ENCODE measurements around the gene TIMP2. TPM values are rescaled to one million over a fixed set of nuclear protein-coding genes. Genes with fewer than 3 reads are reported as not detected.

Gene TIMP2
- total RNA-seq, 1 donor from 2014 or later: 2.3 TPM

DNA sequence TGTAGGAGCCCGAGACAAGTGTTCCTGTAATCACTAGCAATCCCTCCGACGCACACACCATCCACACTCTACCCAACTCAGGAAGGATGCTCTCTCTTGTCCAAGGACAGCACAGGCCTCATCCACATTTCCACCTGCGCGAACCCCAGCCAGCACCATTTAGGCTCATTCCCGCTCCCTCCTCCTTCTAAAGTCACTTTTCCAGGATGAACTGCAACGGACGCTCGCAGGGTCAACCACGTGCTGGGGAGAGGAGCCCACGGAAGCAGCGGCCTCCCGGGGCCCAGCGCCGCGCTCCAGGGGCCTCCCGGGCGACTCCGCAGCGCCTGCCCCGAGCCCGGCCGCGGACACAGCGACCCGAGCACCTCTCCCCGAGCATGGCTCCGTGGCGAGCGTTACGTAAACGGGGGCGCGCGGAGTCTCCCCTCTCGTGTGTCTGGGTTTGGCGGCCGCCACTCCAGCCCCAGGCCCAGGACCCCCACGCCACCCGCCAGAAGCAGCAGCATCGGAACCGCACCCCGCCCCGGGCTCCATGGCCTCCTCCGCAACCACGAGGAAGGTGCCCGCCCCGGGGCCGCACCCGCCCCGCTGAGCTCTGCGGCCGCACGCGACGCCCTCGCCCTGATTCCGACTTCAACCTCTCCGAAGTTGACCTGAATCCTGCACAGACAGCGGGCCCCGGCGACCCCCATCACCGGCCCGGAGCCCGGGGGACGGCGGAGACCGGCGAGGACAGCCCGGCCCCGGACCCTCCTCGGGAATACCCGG is 85.2 kb downstream of the TIMP2 start:
- intact Hi-C loops (cut with micrococcal nuclease): loop anchor here (1.0 to 5.0 kb wide), 5 partner anchors 23 to 480 kb away; partner anchors contain the start of genes CYTH1 and SOCS3

DNA sequence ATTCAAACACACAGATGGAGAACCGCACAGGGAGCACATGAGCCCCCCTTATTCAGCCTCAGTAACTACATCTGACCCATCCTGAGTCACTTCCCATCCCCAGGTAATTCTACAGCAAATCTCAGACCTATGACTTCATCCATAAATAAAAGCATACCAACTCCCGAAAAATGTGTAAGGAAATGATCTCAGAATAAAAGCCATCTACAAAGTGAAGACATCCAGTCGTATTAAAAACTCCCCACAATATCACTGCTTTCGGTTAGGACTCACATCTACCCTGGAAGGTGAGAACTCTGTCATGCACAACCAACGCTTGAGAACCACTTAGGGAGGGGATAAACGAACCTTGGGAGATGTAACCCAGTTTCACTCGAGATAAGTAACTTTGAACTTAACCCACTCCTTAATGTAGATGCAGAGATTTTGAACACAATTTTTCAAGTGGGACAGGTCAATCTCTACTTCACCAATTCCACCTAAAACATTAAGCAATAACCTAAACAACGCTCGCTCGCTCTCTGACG is 85.9 kb downstream of the TIMP2 start:
- intact Hi-C loops (cut with micrococcal nuclease): loop anchor here (1.0 to 2.0 kb wide), 2 partner anchors 22 to 90 kb away; no protein-coding TSS in a partner anchor

DNA sequence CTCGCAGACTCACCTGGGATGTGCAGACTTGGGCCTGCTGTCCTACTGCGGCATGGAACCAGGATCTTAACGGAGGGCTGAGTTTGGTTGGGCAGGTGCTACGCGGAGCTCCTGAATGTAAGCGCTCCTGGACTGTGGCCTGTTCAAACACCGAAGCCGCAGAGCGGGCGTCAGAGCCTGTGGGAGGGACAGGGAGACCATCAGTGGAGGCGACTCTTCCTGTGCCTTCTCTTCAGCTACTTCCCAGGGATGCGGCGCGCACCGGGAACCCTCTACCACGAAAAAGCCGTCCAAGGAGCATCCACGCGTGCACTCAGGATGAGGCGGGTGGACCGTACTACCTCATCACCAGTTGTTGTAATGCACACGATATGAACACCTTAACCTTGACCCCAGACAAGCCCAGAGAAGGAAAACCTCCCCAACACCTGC is 86.6 kb downstream of the TIMP2 start:
- intact Hi-C loops (cut with micrococcal nuclease): loop anchor here (1.0 to 2.0 kb wide), 2 partner anchors 21 to 90 kb away; no protein-coding TSS in a partner anchor

DNA sequence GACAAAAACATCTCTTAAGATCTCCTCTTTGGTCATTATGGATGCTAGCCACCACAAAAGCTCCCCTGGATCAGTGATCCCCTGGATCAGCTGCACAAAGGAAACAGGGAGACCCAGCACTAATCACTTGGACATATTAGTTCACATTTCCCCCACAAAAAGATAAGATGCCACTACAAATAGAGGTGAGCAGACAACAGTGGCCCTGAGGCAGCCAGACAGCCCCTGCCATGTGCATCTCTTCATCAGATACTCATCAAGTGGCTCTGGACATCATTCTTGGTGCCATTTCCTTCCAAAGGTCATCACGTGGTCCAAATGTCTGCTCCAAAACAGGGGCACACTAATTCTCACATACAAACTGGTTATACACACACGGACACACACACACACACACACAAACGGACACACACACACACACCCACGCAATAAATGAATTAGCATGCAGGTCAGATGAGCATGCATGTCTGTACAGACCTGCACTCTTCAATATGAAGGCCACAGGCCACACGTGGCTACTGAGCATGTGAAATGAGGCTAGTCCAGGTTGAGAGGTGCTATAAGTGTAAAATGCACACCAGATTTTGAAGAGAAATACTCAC is 88.7 kb downstream of the TIMP2 start:
- intact Hi-C loops (cut with micrococcal nuclease): no loop called here

DNA sequence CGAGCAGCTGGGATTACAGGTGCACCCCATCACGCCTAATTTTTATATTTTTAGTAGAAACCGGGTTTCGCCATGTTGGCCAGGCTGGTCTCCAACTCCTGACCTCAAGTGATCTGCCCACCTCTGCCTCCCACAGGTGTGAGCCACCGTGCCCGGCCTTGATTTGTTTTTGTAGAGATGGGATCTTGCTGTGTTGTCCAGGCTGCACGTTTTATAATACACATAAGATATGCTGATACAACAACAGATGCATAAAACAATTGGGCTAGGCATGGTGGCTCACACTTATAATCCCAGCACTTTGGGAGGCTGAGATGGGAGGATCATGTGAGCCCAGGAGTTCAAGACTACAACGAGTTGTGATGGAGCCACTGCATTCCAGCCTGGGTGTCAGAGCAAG is 90.6 kb downstream of the TIMP2 start:
- intact Hi-C loops (cut with micrococcal nuclease): no loop called here

DNA sequence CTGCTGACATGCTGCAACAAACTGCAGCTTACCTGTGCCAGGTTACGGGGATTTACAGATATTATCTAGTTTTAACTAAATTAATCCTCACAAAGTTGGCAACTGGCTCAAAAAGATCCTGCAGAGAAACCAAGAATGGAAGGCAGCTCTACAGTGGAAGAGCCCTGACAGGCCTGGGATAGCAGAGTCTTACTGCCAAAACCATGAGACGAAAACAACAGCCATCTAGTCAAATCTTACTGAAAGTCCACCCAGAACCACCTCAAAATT is 92.7 kb downstream of the TIMP2 start:
- intact Hi-C loops (cut with micrococcal nuclease): no loop called here

DNA sequence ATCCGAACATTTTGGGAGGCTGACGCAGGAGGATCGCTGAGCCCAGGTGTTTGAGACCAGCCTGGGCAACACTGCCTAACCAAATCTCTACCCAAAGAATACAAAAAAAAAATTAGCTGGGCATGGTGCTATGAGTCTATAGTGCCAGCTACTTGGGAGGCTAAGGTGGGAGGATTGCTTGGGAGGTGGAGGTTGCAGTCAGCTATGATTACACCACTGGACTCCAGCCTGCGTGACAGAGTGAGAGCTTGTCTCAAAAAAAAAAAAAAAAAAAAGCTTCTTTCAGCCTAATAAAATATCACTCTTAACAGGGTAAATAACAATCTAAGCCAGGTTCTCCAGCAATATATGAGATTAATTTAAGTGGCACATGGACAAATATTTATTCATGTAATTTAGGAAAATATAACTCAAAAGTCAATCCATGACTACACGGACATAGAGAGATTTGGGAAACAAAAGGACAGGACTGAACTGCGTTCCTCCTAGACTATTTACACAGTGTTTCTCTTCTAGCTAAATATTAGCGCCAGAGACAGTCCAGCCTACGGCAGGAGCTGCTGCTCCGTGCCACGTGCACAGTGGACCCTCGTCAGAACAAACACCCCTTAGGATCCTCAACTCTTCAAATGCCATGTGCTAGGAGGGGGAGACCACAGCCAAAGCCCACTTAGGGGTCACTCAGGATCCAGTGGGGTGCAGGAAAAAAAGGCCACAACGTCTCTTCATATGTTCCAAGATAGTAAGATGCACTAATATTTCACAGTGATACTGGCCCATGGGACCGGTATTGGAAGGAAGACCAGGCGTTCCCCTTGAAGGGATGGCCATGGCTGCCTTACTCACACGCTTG is 93.3 kb downstream of the TIMP2 start:
- intact Hi-C loops (cut with micrococcal nuclease): no loop called here

DNA sequence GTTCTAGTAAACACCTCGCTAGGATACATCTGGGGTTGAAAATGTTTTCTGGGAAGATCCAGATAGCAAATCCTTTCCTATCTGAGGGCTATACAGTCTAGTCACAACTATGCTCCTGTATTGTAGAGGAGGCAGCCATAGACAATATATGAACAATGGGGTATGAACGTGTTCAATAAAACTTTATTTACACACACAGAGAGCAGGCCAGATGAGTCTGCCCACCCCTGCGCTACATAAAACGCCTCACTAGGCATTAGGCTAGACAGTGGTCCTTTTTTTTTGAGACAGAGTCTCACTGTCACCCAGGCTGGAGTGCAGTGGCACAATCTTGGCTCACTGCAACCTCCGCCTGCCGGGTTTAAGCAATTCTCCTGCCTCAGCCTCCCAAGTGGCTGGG is 95.7 kb downstream of the TIMP2 start:
- intact Hi-C loops (cut with micrococcal nuclease): no loop called here

DNA sequence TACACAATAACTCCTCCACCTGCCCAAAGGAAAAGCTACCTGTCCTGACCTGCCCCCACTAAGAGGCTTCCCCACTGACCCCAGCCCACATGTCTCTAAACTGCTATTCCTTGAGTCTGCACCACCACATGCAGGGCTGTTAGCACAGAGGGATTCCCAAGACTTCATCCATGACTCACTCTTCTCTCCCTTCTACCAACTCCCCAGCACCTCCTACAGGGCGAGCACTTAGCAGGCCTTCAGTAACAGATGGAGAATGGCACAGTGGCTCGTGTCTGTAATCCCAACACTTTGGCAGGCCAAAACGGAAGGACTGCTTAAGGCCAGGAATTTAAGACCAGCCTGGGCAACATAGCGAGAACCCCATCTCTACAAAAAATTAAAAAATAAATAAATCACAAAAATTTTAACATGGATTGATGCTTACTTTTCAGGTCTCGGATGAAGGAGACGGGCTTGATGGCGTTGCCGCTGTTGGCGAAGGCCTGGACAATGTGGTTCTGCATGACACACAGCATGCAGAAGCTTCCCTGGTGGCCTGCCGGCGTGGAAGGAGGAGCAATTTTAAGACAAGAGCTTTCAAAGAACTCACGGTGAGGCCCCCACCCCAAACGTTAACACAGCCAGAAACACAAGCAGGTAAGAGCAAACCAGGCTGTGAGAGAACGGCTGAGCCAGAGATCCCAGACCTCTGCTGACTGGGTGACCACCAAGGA is 96.6 kb downstream of the TIMP2 start:
- intact Hi-C loops (cut with micrococcal nuclease): no loop called here

DNA sequence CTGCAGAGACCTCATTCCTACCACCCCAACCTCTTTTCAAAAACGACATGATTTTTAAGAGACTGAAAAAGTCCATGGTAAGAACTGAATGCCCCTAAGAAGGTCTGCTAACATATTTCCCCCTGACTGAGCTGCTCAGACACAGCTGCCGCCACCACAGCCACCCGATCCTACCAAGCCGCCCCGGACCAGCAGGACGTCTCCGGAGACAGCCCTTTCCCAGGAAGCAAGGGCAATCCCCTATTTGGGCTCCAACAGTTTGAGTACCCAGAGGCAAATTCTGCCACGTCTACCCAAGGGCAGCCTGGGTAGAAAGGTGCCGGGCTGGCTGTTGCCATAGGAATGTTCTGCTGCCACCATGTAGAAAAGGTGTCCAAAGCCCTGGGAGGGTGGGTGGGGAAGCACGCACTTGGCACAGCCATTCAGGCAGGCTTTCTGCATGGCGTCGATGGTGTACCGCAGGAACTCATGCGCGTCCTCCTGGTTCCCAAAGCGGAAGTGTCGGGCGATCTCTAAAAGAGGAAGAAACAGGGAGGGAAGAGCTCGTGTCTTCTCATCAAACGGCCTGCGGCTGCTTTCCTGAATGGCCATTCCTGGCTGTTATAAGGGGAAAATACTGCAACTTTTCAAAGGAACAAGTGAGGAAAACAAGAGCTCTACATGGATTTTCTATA is 98.2 kb downstream of the TIMP2 start:
- intact Hi-C loops (cut with micrococcal nuclease): no loop called here

DNA sequence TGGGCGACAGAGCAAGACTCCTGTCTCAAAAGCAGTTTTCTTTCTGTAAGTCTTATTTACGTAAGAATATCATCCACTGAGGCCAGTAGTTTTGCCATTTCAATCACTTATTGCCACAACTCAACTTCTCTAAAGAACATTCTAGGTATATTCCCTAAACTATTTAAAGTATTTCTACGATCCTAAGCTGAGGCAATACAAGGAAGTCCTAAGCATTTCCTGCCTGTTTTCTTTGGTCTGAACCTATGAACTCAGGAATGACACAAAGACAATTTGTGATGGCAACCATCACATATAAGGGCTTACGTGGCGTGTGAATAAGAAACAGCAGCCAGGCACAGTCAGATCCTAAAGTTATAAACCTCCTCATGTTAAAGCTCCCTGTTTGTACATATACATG is 98.8 kb downstream of the TIMP2 start:
- intact Hi-C loops (cut with micrococcal nuclease): no loop called here

DNA sequence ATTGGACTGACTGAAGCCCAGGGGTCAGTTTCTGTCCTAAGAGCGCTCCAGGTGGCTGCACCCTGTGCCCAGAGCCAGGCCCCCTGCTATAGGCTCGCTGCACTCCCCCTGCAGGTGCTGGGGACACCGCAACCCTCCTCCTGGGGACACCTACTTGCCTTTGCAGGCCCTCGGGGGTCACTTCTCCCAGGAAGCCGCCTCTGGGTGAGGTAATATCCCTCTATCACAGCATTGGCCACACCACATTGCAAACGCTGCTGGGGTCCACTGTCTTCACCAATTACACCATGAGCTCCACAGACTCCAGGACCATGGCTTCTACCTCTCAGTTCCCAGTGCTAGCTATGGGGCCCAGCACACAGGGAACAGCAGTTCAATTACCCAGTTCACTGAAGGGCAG is 99.5 kb downstream of the TIMP2 start:
- intact Hi-C loops (cut with micrococcal nuclease): no loop called here

DNA sequence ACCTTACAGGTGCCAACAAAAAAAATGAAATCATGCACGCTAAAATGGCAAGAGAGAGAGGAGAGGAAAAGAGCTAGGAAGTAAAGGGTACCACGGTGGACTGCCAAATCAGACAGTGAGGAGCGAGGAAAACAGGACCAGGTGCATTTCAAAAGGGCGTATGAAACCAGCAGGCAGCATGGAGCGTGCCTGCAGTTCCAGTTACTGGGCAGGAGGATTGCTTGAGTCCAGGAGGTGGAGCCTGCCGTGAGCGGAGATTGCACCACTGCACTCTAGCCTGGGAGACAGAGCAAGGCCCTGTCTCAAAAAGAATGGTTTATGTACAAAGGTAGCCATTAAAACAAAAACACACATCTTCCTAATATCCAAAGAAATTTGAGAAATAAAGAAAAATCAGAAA is 100.9 kb downstream of the TIMP2 start:
- intact Hi-C loops (cut with micrococcal nuclease): no loop called here

DNA sequence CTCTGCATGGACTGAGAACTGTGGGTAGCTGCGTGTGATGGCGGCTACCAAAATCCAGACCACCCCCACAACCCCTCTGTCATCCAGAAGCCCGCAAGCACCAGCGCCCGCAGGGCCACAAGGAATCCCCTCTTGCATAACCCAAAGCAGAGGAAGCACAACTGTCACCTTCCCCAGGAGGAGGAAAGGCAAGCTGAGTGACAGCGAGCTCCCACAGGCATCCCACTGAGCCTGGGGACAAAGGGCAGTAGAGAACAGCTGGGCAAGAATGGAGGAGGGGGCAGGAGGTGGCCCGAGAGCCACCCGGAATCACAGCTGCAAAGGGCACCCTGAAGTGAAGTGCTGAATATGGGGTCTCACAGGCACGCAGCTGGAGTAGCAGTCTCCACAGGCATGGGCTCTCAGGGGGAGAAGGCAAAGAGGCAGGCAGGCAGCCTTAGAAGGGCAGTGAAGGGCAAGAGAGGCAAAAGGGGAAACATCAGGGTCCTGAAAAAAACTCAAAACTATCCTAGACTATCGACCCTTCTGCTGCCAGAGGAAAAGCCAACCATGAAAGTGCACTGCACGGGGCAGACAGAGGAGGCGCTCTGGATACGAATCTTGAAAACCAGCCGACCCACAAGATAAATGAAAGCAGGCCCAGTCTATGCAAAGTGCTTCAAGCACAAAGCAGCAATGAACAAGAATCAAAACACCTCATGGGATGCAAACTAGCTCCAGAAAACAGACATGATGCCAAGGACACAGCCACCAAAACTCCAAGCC is 101.7 kb downstream of the TIMP2 start:
- intact Hi-C loops (cut with micrococcal nuclease): no loop called here

DNA sequence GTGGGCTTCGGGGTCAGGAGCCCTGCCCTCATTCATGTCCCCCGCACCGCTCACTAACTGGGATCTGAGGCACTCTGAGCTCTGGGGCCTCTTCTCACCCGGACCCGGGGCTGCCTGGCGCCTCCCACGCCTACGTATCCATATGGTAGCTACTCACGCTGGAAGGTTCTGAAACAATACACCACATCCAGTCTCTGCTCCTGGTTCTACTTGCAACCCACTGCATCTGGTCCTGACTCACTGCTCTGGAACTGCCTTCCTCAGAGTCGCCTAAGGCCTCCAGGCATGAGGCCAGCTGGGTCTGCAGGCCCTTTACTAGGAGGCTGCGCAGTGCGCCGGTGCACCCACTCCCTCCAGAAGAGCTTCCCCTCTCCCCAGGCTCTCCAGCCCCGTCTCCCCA is 102.6 kb downstream of the TIMP2 start:
- intact Hi-C loops (cut with micrococcal nuclease): no loop called here

DNA sequence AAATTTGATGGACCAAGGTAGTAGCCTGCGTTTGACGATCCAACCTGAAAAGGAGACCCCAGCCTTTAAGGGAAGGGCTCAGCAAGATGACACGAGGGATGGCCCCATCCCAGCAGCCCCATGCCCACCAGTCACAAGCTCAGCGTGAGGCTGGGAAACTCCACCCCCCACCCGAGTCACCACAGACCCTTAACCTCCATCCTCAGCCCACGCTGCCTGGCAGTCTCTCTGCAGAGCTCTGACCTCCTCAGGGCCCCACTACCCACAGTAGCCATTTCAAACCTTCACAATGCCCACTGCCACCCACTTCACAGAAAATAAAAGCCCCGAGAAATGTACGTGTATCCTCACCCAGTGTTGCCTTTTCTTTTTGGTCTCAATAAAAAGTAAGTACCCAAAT is 103.2 kb downstream of the TIMP2 start:
- intact Hi-C loops (cut with micrococcal nuclease): no loop called here

DNA sequence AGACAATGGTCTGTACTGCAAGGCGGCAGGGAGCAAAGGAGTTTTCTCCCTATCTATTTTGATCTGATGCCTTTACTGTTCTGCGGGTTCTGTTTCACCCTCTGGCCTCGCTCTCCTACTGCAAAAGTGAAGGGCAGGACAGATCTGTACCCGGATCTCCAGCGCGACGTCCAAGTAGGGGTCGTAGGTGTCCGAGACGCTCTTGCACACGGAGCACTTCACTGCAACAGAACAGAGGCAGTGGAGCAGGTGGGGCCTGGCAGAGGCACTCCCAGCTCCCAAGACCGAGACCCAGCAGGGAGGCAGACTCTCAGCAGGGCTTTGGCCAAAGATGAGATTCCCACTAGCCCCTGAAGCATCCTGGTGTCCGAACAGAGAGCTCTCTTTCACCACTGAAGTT is 104.3 kb downstream of the TIMP2 start:
- intact Hi-C loops (cut with micrococcal nuclease): no loop called here

DNA sequence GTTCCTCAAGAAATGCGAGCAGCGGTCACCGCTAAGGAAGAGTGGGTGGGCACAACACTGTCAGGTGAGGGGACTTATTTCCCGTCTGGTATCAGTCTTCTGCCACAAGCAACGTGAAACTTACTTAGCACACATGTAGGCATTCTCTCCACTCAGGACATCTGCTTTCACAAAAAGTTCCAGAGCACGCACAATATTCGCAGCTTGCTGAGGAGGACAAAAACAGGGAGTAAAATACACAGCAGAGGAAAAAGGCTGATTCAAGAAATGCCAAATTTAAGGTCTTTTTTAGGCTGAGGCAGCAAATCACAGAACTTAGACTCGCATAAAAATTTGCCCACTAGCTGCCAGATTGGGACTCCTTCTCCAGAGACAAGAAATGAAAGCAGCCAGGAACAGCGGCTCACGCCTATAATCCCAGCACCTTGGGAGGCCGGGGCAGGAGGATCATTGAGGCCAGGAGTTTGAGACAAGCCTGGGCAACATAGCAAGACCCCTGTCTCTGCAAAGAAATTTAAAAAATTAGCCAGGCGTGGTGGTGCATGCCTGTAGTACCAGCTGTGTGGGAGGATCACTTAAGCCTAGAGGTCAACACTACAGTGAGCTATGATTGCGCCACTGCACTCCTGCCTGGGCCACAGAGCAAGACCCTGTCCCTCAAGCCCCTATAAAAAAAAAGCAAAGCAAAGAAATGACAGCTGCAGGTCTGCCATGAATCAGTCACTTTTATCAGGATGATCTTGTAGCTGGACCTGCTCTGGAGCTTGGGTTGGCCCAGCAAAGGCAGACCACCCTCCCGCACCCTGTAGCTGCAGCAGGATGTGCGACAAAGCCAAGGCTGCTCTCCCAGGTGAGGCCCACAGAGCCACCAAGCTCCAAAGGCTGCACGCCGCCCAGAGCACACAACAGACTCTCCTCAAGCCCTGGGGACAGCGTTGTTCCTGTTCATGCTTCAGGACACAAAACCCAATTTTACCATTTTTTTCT is 105.1 kb downstream of the TIMP2 start:
- intact Hi-C loops (cut with micrococcal nuclease): no loop called here

DNA sequence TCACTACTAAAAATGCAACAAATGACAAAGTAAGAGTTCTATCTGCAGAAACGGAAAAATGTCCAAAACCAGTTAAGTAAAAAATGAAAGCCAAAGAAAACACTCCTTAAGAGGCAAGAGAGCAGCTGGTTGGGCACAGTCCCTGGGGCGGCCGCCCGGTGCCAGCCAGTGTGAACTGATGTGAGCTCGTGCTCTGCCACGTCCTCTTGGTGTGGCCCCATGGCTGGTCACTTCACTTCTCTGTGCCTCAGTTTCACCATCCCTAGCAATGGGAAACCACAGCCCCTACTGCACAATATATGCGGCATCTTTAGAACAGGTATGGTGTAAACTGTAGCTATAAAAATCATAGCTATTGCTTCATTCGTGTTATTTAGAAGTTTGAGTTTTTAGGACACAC is 105.8 kb downstream of the TIMP2 start:
- intact Hi-C loops (cut with micrococcal nuclease): no loop called here

Data from T-helper 1 cell treated with Interleukin-12 subunit alpha and Interleukin-12 subunit beta and Interleukin-4 antibody, amounts not matched to agents 30 ng/mL and 1 ng/mL, for 36 hours (primary cell).